MM.1S (cell line): Measurements from ENCODE around the gene CABLES2.

Source experiments
- DNase-seq: peaks from one replicate; pipeline ENCODE4 v3.0.0-alpha.2; 2015
- H2AFZ ChIP-seq: fragments of 300-600 bp; sonication (generic); 2 replicates; pipeline ENCODE4 v1.6.0; 2016; ENCODE audit warnings: antibody characterized with exemption, low read length
- H3F3A ChIP-seq: fragments of 300-600 bp; sonication (generic); 2 replicates; pipeline ENCODE4 v1.6.1; 2016; ENCODE audit warnings: mild to moderate bottlenecking, antibody characterized with exemption, low read length, moderate library complexity, mixed read lengths; ENCODE audit not compliant: insufficient read depth
- H3K27ac ChIP-seq: fragments of 300-600 bp; sonication (generic); 2 replicates; pipeline ENCODE4 v1.5.1; 2016; ENCODE audit warnings: mild to moderate bottlenecking, low read length
- H3K27me3 ChIP-seq: fragments of 300-600 bp; sonication (generic); replicated peaks from 2 replicates; pipeline ENCODE4 v1.6.0; 2016; ENCODE audit warnings: low read length; ENCODE audit not compliant: insufficient read depth
- H3K36me3 ChIP-seq: fragments of 300-600 bp; sonication (generic); replicated peaks from 2 replicates; pipeline ENCODE4 v1.6.1; 2016; ENCODE audit warnings: mild to moderate bottlenecking, low read length, mixed read lengths; ENCODE audit not compliant: insufficient read depth
- H3K4me1 ChIP-seq: fragments of 300-600 bp; sonication (generic); 2 replicates; pipeline ENCODE4 v1.6.1; 2016; ENCODE audit warnings: low read length, mixed read lengths
- H3K4me2 ChIP-seq: fragments of 300-600 bp; sonication (generic); 2 replicates; pipeline ENCODE4 v1.6.0; 2016; ENCODE audit warnings: low read depth, low read length
- H3K4me3 ChIP-seq: fragments of 300-600 bp; sonication (generic); 2 replicates; pipeline ENCODE4 v1.5.1; 2016; ENCODE audit warnings: low read length, mixed read lengths
- H3K79me2 ChIP-seq: fragments of 300-600 bp; sonication (generic); 2 replicates; pipeline ENCODE4 v1.6.1; 2016; ENCODE audit warnings: mixed run types, low read length, mixed read lengths
- H3K9ac ChIP-seq: fragments of 300-600 bp; sonication (generic); 2 replicates; pipeline ENCODE4 v1.6.1; 2016; ENCODE audit warnings: low read length, mixed read lengths
- H3K9me2 ChIP-seq: fragments of 300-600 bp; sonication (generic); replicated peaks from 2 replicates; pipeline ENCODE4 v1.6.1; 2016; ENCODE audit warnings: mild to moderate bottlenecking, low read length, mixed read lengths; ENCODE audit not compliant: insufficient read depth
- H3K9me3 ChIP-seq: fragments of 300-600 bp; sonication (generic); replicated peaks from 2 replicates; pipeline ENCODE4 v1.6.1; 2016; ENCODE audit warnings: mild to moderate bottlenecking, low read length, mixed read lengths; ENCODE audit not compliant: insufficient read depth
- H4K20me1 ChIP-seq: fragments of 300-600 bp; sonication (generic); 2 replicates; pipeline ENCODE4 v1.6.1; 2016; ENCODE audit warnings: mild to moderate bottlenecking, low read length, moderate library complexity, mixed read lengths; ENCODE audit not compliant: insufficient read depth
- CTCF ChIP-seq: fragments of 300-600 bp; sonication (generic); IDR thresholded peaks from 2 replicates; pipeline ENCODE4 v1.5.1; 2016; ENCODE audit warnings: antibody characterized with exemption, low read length, mixed read lengths
- EZH2 ChIP-seq: fragments of 300-600 bp; sonication (generic); optimal IDR thresholded peaks from 2 replicates; pipeline ENCODE3; 2017; ENCODE audit warnings: low read depth, mild to moderate bottlenecking, antibody characterized with exemption, low read length, mixed read lengths
- EZH2phosphoT487 ChIP-seq: fragments of 300-600 bp; sonication (generic); IDR thresholded peaks from 2 replicates; pipeline ENCODE4 v1.6.1; 2018; ENCODE audit warnings: antibody characterized with exemption, low read length

CABLES2 gene

DNA sequence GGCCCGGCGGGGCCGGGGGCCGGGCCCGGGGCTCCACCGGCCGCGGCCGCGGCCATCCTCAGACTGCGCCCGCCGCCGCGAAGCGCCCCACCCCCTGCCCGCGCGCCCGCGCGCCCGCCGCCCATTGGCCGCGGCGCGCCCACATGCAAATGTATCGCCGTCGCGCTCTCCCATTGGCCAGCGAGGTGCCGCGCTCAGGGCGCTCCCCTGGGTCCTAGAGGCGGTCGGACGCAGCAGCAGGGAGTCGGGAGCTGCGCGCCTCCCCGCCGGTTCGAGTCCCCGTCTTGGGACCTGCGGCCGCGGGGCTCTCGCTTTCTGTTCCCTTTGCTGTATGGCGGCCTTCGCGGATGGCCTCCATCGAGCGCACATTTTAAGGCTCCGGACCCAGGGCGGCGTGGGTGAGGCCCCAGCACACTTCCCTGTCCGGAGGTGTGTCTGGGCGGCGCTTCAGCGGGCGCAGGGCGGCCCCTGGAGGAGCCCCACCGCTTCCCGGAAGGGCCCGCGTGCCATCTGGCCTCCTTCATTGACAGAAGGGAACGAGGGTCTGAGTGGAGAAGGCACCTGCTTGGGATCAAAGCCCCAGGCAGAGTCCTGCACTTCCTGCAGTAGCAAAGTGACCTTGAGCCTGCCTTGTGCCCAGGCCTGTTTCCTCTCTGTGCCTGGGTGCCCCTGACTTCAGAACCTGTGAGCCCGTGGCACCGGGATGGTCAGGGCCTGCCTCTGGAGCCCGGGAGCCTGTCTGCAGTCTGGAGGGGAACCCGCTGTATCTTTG, at the start of gene CABLES2:
Gene CABLES2, minus strand, starts transcription at position 65 of the 772 bp plus-strand sequence. Its CDS starts 9 bp downstream, at position 56.
- peak within 1 kb of the TSS; percentile 92 for H3K4me3 ChIP-seq
- no peaks in the 10 kb centered on the region for H3K9me2 ChIP-seq
- H3K9me3 ChIP-seq = no peaks in the 10 kb centered on the region
- peak; percentile 94 for DNase-seq
- H3K36me3 ChIP-seq = no peaks in the 10 kb centered on the region
- peak within 1 kb of the TSS; percentile 88 for H3K9ac ChIP-seq
- peak within 1 kb of the TSS; percentile 85 for H3K4me2 ChIP-seq
- H3F3A ChIP-seq = no peaks in the 10 kb centered on the region
- TF ChIP-seq CTCF = no peak
- TF ChIP-seq EZH2phosphoT487 = no peak
- TF ChIP-seq EZH2 = no peak
- peaks cover 30% of the 10 kb centered on the region for H3K79me2 ChIP-seq
- H3K27me3 ChIP-seq = peaks cover 18% of the 10 kb centered on the region
- peaks cover 14% of the 10 kb centered on the region for H3K4me1 ChIP-seq
- no peaks in the 10 kb centered on the region for H4K20me1 ChIP-seq
- H2AFZ ChIP-seq = peak within 1 kb of the TSS; percentile 96
- peak within 1 kb of the TSS; percentile 27; the same call in 1 of the 2 replicates for H3K27ac ChIP-seq

GRCh38 chr20:62455929-62456328, 48.8 kb upstream of the CABLES2 start:
- Histone ChIP-seq H3K79me2 (no peaks in the 10 kb centered on the region), H3K9me2 (no peaks in the 10 kb centered on the region), H3K9me3 (no peaks in the 10 kb centered on the region), H3K4me1 (no peaks in the 10 kb centered on the region), H3K36me3 (no peaks in the 10 kb centered on the region), H3K27me3 (peaks cover 97% of the 10 kb centered on the region), H2AFZ (no peak overlapping the region), H3F3A (no peaks in the 10 kb centered on the region), H4K20me1 (no peaks in the 10 kb centered on the region), H3K27ac (no peak overlapping the region), H3K4me2 (no peak overlapping the region), H3K4me3 (no peak overlapping the region), H3K9ac (no peak overlapping the region)
- TF ChIP-seq CTCF = no peak
- no peak for TF ChIP-seq EZH2
- DNase-seq = no peak

GRCh38 chr20:62454904-62455636, 48.0 kb upstream of the CABLES2 start:
- Histone ChIP-seq H3K9me2 (no peaks in the 10 kb centered on the region), H3K4me3 (no peak overlapping the region), H3K27ac (no peak overlapping the region), H3K9me3 (no peaks in the 10 kb centered on the region), H3K4me2 (no peak overlapping the region), H3K9ac (no peak overlapping the region), H3F3A (no peaks in the 10 kb centered on the region), H3K36me3 (no peaks in the 10 kb centered on the region), H4K20me1 (no peaks in the 10 kb centered on the region), H3K4me1 (no peaks in the 10 kb centered on the region), H3K79me2 (no peaks in the 10 kb centered on the region), H3K27me3 (peaks cover 97% of the 10 kb centered on the region), H2AFZ (no peak overlapping the region)
- no peak for DNase-seq
- TF ChIP-seq EZH2 (no peak), EZH2phosphoT487 (no peak), CTCF (no peak)
